GM23338 (cell line): Measurements from ENCODE around the gene PPP1CB. TPM values are rescaled to one million over a fixed set of nuclear protein-coding genes. Genes with fewer than 3 reads are reported as not detected.

Source experiments
- ATAC-seq: fragments of 200-7000 bp; cut with Tn5 transposase; 3 replicates; pipeline ENCODE4 v1.9.1; 2020
- DNase-seq: peaks from one replicate; pipeline ENCODE4 v3.0.0-alpha.2; 2015; ENCODE audit warnings: low spot score
- H2AFZ ChIP-seq: fragments of 200-600 bp; sonication (generic); 2 replicates; pipeline ENCODE4 v1.8.0; 2016; ENCODE audit warnings: antibody characterized with exemption, mild to moderate bottlenecking, moderate library complexity
- H3F3A ChIP-seq: fragments of 200-600 bp; sonication (generic); replicated peaks from 2 replicates; pipeline ENCODE4 v1.8.0; 2017; ENCODE audit warnings: antibody characterized with exemption, mixed run types, low read depth
- H3K27ac ChIP-seq: fragments of 200-600 bp; sonication (generic); 2 replicates; pipeline ENCODE4 v1.6.1; 2016; ENCODE audit warnings: low read depth
- H3K27me3 ChIP-seq: fragments of 200-600 bp; sonication (generic); 2 replicates; pipeline ENCODE4 v1.8.0; 2016; ENCODE audit warnings: mild to moderate bottlenecking, mixed run types, moderate library complexity; ENCODE audit not compliant: insufficient read depth
- H3K36me3 ChIP-seq: fragments of 200-600 bp; sonication (generic); 2 replicates; pipeline ENCODE4 v1.8.0; 2016; ENCODE audit warnings: mild to moderate bottlenecking; ENCODE audit not compliant: insufficient read depth
- H3K4me1 ChIP-seq: fragments of 200-600 bp; sonication (generic); 2 replicates; pipeline ENCODE4 v1.8.0; 2016; ENCODE audit warnings: mild to moderate bottlenecking, moderate library complexity; ENCODE audit not compliant: insufficient read depth
- H3K4me2 ChIP-seq: fragments of 200-600 bp; sonication (generic); 2 replicates; pipeline ENCODE4 v1.7.1; 2017; ENCODE audit warnings: mixed run types
- H3K4me3 ChIP-seq: fragments of 200-600 bp; sonication (generic); 2 replicates; pipeline ENCODE4 v1.6.1; 2016; ENCODE audit warnings: mixed run types
- H3K79me2 ChIP-seq: fragments of 200-600 bp; sonication (generic); replicated peaks from 2 replicates; pipeline ENCODE4 v1.8.0; 2017; ENCODE audit warnings: mild to moderate bottlenecking; ENCODE audit not compliant: insufficient read depth
- H3K9me2 ChIP-seq: fragments of 200-600 bp; sonication (generic); 2 replicates; pipeline ENCODE4 v1.8.0; 2017; ENCODE audit not compliant: insufficient read depth
- H4K20me1 ChIP-seq: fragments of 200-600 bp; sonication (generic); replicated peaks from 2 replicates; pipeline ENCODE4 v1.8.0; 2017; ENCODE audit warnings: mild to moderate bottlenecking; ENCODE audit not compliant: insufficient read depth
- H3K27ac Mint-ChIP-seq: 2 replicates; pipeline ENCODE4 v1.8.0; 2020; ENCODE audit warnings: inconsistent platforms, mild to moderate bottlenecking, moderate library complexity, mixed read lengths
- H3K27me3 Mint-ChIP-seq: 3 replicates; pipeline ENCODE4 v1.8.0; 2022; ENCODE audit warnings: low read depth, mild to moderate bottlenecking, moderate library complexity, mixed read lengths, inconsistent platforms; ENCODE audit not compliant: insufficient read depth, poor library complexity
- H3K36me3 Mint-ChIP-seq: 3 replicates; pipeline ENCODE4 v1.8.0; 2021; ENCODE audit warnings: low read depth, mild to moderate bottlenecking, inconsistent platforms, moderate library complexity, mixed read lengths
- H3K4me1 Mint-ChIP-seq: 3 replicates; pipeline ENCODE4 v1.8.0; 2020; ENCODE audit warnings: mild to moderate bottlenecking, inconsistent platforms, mixed read lengths
- H3K4me3 Mint-ChIP-seq: 3 replicates; pipeline ENCODE4 v1.8.0; 2021; ENCODE audit warnings: moderate library complexity, mild to moderate bottlenecking, inconsistent platforms, mixed read lengths
- H3K9me3 Mint-ChIP-seq: 3 replicates; pipeline ENCODE4 v1.8.0; 2020; ENCODE audit warnings: moderate library complexity, mild to moderate bottlenecking, inconsistent platforms, mixed read lengths
- CREB1 ChIP-seq: fragments of 250-450 bp; sonication (Bioruptor Pico); IDR thresholded peaks from 2 replicates; pipeline ENCODE4 v1.5.0; 2020; ENCODE audit warnings: low read depth, mild to moderate bottlenecking, moderate library complexity
- EZH2 ChIP-seq: fragments of 200-600 bp; sonication (generic); IDR thresholded peaks from one replicate; pipeline ENCODE4 v1.8.0; 2017; ENCODE audit warnings: antibody characterized with exemption, mild to moderate bottlenecking, low read depth; ENCODE audit not compliant: unreplicated experiment
- EZH2phosphoT487 ChIP-seq: fragments of 200-600 bp; sonication (generic); IDR thresholded peaks from one replicate; pipeline ENCODE4 v1.8.1; 2018; ENCODE audit warnings: antibody characterized with exemption; ENCODE audit not compliant: unreplicated experiment
- JUNB ChIP-seq: IDR thresholded peaks from one replicate; pipeline ENCODE4 v1.6.1; 2016; ENCODE audit warnings: antibody characterized with exemption; ENCODE audit not compliant: unreplicated experiment
- NANOG ChIP-seq: IDR thresholded peaks from 2 replicates; pipeline ENCODE4 v1.6.1; 2016; ENCODE audit warnings: antibody characterized with exemption, borderline replicate concordance
- POLR2AphosphoS5 ChIP-seq: IDR thresholded peaks from 2 replicates; pipeline ENCODE4 v1.6.1; 2016; ENCODE audit warnings: antibody characterized with exemption, low read depth
- STAT1 ChIP-seq: IDR thresholded peaks from one replicate; pipeline ENCODE4 v1.6.1; 2016; ENCODE audit warnings: antibody characterized with exemption; ENCODE audit not compliant: unreplicated experiment
- ZNF114 ChIP-seq: fragments of 250-450 bp; sonication (Bioruptor Pico); IDR thresholded peaks from 2 replicates; pipeline ENCODE4 v1.5.0; 2020; ENCODE audit warnings: mild to moderate bottlenecking, moderate library complexity
- ZNF331 ChIP-seq: fragments of 250-450 bp; sonication (Bioruptor Pico); IDR thresholded peaks from 2 replicates; pipeline ENCODE4 v1.5.0; 2020; ENCODE audit warnings: low read depth, mild to moderate bottlenecking, moderate library complexity
- polyA plus RNA-seq: library from polyadenylated mRNA; unstranded; fragments of >200 nt; fragmentation: Nextera tagmentation; extraction: Ambion mirVana; gene quantifications from 2 replicates; pipeline ENCODE4 v1.2.1, GENCODE V29; 2016
- total RNA-seq: library from RNA; depleted of rRNA; stranded (reverse); fragments of >200 nt; shearing (Covaris generic); gene quantifications from 2 replicates; pipeline ENCODE4 v1.2.3, GENCODE V29; 2014
- TF ChIP-seq, protein P1 (sequence below): IDR thresholded peaks from one replicate; pipeline ENCODE4 v1.6.1; 2018; ENCODE audit warnings: antibody characterized with exemption; ENCODE audit not compliant: unreplicated experiment
- TF ChIP-seq, protein P2 (sequence below): fragments of 250-450 bp; sonication (Bioruptor Pico); IDR thresholded peaks from 2 replicates; pipeline ENCODE4 v1.5.0; 2020; ENCODE audit warnings: mild to moderate bottlenecking, moderate library complexity
- TF ChIP-seq, protein P3 (sequence below), 2 experiments: fragments of 200-600 bp in 1 of 2; sonication (generic) in 1 of 2; conservative IDR thresholded peaks; 2 replicates each; pipeline versions ENCODE4 v1.5.1 to v1.6.1; 2016 to 2017; ENCODE audit warnings: antibody characterized with exemption in 2 of 2, low read depth in 2 of 2, mild to moderate bottlenecking in 2 of 2, moderate library complexity in 1 of 2
- TF ChIP-seq, protein P4 (sequence below): IDR thresholded peaks from 2 replicates; pipeline ENCODE4 v1.6.1; 2016; ENCODE audit warnings: antibody characterized with exemption

Gene PPP1CB
- total and polyA plus RNA-seq, 2 experiments from 2014 or later, result 103 to 118 TPM

DNA sequence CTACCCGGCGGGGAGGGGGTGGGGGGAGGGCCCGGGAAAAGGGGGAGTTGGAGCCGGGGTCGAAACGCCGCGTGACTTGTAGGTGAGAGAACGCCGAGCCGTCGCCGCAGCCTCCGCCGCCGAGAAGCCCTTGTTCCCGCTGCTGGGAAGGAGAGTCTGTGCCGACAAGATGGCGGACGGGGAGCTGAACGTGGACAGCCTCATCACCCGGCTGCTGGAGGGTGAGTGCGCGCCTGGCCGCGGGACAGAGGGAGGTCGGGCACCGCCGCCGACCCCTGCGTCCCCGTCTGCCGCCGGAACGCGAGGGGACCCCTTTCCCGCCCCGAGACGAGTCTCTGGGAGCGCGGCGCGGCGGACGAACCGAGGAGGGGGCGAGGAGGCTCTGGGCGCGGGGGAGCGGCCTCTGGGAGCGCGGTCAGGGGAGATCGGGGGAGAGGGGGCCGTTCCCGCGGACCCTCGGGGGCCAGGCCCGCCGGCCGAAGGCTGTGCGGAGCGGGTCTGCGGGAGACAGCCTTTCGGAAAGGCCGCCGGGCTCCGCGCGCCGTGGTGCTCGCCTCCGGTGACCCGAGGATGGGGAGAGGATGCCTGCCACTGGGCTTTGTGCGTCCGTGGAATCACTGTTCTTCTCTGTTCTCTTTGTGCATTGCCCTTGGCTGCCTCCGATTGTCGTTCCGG lies 463 bp downstream of the PPP1CB start:
- peaks cover 13% of the 10 kb centered on the region for H3K27me3 Mint-ChIP-seq
- Histone ChIP-seq H2AFZ (peak overlapping the region; percentile 23; the same call in 1 of the 2 replicates), H3K27me3 (0 out of 2 replicates have a peak, but pooled peaks cover 5% of the 10 kb centered on the region), H3K36me3 (no peaks in the 10 kb centered on the region), H3K9me2 (no peaks in the 10 kb centered on the region), H3K27ac (peak overlapping the region; percentile 92), H3K4me2 (peak overlapping the region; percentile 93), H3K4me3 (peak overlapping the region; percentile 82), H3K79me2 (peaks cover 52% of the 10 kb centered on the region), H4K20me1 (peaks cover 27% of the 10 kb centered on the region), H3K4me1 (peaks cover 19% of the 10 kb centered on the region), H3F3A (no peaks in the 10 kb centered on the region)
- ATAC-seq (peak; percentile 69), DNase-seq (no peak)
- H3K27ac Mint-ChIP-seq, result peak overlapping the region; percentile 99
- H3K36me3 Mint-ChIP-seq, result peaks cover 4% of the 10 kb centered on the region; the same call in 1 of the 3 replicates
- no peak for TF ChIP-seq STAT1
- no peak for TF ChIP-seq EZH2
- TF ChIP-seq JUNB, result no peak
- TF ChIP-seq, protein P1, sequence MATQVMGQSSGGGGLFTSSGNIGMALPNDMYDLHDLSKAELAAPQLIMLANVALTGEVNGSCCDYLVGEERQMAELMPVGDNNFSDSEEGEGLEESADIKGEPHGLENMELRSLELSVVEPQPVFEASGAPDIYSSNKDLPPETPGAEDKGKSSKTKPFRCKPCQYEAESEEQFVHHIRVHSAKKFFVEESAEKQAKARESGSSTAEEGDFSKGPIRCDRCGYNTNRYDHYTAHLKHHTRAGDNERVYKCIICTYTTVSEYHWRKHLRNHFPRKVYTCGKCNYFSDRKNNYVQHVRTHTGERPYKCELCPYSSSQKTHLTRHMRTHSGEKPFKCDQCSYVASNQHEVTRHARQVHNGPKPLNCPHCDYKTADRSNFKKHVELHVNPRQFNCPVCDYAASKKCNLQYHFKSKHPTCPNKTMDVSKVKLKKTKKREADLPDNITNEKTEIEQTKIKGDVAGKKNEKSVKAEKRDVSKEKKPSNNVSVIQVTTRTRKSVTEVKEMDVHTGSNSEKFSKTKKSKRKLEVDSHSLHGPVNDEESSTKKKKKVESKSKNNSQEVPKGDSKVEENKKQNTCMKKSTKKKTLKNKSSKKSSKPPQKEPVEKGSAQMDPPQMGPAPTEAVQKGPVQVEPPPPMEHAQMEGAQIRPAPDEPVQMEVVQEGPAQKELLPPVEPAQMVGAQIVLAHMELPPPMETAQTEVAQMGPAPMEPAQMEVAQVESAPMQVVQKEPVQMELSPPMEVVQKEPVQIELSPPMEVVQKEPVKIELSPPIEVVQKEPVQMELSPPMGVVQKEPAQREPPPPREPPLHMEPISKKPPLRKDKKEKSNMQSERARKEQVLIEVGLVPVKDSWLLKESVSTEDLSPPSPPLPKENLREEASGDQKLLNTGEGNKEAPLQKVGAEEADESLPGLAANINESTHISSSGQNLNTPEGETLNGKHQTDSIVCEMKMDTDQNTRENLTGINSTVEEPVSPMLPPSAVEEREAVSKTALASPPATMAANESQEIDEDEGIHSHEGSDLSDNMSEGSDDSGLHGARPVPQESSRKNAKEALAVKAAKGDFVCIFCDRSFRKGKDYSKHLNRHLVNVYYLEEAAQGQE, result no peak
- TF ChIP-seq, protein P2, sequence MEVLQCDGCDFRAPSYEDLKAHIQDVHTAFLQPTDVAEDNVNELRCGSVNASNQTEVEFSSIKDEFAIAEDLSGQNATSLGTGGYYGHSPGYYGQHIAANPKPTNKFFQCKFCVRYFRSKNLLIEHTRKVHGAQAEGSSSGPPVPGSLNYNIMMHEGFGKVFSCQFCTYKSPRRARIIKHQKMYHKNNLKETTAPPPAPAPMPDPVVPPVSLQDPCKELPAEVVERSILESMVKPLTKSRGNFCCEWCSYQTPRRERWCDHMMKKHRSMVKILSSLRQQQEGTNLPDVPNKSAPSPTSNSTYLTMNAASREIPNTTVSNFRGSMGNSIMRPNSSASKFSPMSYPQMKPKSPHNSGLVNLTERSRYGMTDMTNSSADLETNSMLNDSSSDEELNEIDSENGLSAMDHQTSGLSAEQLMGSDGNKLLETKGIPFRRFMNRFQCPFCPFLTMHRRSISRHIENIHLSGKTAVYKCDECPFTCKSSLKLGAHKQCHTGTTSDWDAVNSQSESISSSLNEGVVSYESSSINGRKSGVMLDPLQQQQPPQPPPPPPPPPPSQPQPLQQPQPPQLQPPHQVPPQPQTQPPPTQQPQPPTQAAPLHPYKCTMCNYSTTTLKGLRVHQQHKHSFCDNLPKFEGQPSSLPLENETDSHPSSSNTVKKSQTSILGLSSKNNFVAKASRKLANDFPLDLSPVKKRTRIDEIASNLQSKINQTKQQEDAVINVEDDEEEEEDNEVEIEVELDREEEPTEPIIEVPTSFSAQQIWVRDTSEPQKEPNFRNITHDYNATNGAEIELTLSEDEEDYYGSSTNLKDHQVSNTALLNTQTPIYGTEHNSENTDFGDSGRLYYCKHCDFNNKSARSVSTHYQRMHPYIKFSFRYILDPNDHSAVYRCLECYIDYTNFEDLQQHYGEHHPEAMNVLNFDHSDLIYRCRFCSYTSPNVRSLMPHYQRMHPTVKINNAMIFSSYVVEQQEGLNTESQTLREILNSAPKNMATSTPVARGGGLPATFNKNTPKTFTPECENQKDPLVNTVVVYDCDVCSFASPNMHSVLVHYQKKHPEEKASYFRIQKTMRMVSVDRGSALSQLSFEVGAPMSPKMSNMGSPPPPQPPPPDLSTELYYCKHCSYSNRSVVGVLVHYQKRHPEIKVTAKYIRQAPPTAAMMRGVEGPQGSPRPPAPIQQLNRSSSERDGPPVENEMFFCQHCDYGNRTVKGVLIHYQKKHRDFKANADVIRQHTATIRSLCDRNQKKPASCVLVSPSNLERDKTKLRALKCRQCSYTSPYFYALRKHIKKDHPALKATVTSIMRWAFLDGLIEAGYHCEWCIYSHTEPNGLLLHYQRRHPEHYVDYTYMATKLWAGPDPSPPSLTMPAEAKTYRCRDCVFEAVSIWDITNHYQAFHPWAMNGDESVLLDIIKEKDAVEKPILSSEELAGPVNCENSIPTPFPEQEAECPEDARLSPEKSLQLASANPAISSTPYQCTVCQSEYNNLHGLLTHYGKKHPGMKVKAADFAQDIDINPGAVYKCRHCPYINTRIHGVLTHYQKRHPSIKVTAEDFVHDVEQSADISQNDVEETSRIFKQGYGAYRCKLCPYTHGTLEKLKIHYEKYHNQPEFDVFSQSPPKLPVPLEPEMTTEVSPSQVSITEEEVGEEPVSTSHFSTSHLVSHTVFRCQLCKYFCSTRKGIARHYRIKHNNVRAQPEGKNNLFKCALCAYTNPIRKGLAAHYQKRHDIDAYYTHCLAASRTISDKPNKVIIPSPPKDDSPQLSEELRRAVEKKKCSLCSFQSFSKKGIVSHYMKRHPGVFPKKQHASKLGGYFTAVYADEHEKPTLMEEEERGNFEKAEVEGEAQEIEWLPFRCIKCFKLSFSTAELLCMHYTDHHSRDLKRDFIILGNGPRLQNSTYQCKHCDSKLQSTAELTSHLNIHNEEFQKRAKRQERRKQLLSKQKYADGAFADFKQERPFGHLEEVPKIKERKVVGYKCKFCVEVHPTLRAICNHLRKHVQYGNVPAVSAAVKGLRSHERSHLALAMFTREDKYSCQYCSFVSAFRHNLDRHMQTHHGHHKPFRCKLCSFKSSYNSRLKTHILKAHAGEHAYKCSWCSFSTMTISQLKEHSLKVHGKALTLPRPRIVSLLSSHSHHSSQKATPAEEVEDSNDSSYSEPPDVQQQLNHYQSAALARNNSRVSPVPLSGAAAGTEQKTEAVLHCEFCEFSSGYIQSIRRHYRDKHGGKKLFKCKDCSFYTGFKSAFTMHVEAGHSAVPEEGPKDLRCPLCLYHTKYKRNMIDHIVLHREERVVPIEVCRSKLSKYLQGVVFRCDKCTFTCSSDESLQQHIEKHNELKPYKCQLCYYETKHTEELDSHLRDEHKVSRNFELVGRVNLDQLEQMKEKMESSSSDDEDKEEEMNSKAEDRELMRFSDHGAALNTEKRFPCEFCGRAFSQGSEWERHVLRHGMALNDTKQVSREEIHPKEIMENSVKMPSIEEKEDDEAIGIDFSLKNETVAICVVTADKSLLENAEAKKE (CRISPR knock-in tag), result no peak
- TF ChIP-seq CREB1 (CRISPR knock-in tag), result no peak
- no peak for TF ChIP-seq EZH2phosphoT487
- TF ChIP-seq, protein P3, sequence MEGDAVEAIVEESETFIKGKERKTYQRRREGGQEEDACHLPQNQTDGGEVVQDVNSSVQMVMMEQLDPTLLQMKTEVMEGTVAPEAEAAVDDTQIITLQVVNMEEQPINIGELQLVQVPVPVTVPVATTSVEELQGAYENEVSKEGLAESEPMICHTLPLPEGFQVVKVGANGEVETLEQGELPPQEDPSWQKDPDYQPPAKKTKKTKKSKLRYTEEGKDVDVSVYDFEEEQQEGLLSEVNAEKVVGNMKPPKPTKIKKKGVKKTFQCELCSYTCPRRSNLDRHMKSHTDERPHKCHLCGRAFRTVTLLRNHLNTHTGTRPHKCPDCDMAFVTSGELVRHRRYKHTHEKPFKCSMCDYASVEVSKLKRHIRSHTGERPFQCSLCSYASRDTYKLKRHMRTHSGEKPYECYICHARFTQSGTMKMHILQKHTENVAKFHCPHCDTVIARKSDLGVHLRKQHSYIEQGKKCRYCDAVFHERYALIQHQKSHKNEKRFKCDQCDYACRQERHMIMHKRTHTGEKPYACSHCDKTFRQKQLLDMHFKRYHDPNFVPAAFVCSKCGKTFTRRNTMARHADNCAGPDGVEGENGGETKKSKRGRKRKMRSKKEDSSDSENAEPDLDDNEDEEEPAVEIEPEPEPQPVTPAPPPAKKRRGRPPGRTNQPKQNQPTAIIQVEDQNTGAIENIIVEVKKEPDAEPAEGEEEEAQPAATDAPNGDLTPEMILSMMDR (conservative IDR thresholded peaks at IDR 0.05; ENCODE audit: low read depth in 2 of 2), result no peak
- TF ChIP-seq, protein P4, sequence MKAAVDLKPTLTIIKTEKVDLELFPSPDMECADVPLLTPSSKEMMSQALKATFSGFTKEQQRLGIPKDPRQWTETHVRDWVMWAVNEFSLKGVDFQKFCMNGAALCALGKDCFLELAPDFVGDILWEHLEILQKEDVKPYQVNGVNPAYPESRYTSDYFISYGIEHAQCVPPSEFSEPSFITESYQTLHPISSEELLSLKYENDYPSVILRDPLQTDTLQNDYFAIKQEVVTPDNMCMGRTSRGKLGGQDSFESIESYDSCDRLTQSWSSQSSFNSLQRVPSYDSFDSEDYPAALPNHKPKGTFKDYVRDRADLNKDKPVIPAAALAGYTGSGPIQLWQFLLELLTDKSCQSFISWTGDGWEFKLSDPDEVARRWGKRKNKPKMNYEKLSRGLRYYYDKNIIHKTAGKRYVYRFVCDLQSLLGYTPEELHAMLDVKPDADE, result no peak
- no peak; the same call in 1 of the 2 replicates for TF ChIP-seq POLR2AphosphoS5
- TF ChIP-seq NANOG, result no peak
- TF ChIP-seq ZNF331 (CRISPR knock-in tag), result no peak
- TF ChIP-seq ZNF114 (CRISPR knock-in tag), result no peak
- H3K4me1 Mint-ChIP-seq, result peaks cover 33% of the 10 kb centered on the region
- H3K4me3 Mint-ChIP-seq, result peak overlapping the region; percentile 92
- no peaks in the 10 kb centered on the region for H3K9me3 Mint-ChIP-seq
